Measurements from ENCODE around the gene MRPL10. TPM values are rescaled to one million over a fixed set of nuclear protein-coding genes. Genes with fewer than 3 reads are reported as not detected.
A peak's percentile ranks its signal among the peaks of the same experiment; 100 is the strongest.

Gene MRPL10
- total and polyA plus RNA-seq, 2 donors (not counting 3 experiments of a cell fraction or from before 2014, with no cell fraction given), result 43.4 to 84.0 TPM

DNA sequence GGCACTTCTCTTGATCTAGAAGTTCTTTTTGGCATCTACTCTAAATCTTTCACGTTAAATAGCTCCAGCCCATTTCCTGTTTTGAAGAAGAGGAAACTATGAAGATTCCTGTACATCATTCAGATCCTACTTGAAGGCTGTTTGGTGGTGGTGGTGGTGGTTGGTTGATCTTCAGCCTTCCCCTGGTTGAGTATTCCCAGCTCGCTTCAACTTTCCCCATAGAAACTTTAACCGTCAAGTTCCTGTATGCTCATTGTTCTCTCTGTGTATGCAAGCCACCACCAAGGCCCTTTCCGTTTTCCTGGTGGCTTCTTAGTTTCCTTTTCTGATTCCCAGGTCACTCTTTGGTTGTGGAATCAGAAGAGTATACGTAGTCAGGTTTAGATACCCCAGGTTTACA lies 3.4 kb upstream of the MRPL10 start:
- H4K20me1 ChIP-seq (replicated peaks; ENCODE audit: control insufficient read depth, extremely low read depth, insufficient read depth, low read length), result no peaks in the 10 kb centered on the region
- H3K36me3 ChIP-seq (ENCODE audit: control insufficient read depth in 2 of 2, extremely low read depth in 1 of 2, insufficient read depth in 2 of 2, low read length in 2 of 2), result peaks cover 0 to 4% of the 10 kb centered on the region in 2 experiments
- H3K79me2 ChIP-seq (ENCODE audit: control insufficient read depth, insufficient read depth, low read length), result peaks cover 13% of the 10 kb centered on the region
- H3K9me1 ChIP-seq (replicated peaks; ENCODE audit: control insufficient read depth, extremely low read depth, insufficient read depth, low read length), result no peaks in the 10 kb centered on the region
- H3K27ac ChIP-seq (ENCODE audit: insufficient read depth, low read depth, low read length), result no peak overlapping the region
- no TSS peak for BruUV-seq (replicated peaks)
- no peak overlapping the region for H3K4me2 ChIP-seq (ENCODE audit: insufficient read depth, low read length)
- ChIA-PET CTCF (interaction anchor here (1.0 to 1.4 kb wide), 2 partner anchors 114 to 136 kb away, joined by 4 to 5 read pairs; partner anchors contain the start of gene CDK5RAP3), POLR2A (no interaction called here)
- FAIRE-seq (peak; percentile 72), DNase-seq (ENCODE audit: low read depth, low spot score) (peak; percentile 29)
- H3K27me3 ChIP-seq (ENCODE audit: control insufficient read depth in 2 of 2, insufficient read depth in 2 of 2, low read length in 2 of 2), result no peaks in the 10 kb centered on the region
- dilution Hi-C loops (cut with MboI; ENCODE audit: extremely low pct_ligation_motif_present, low sequenced_read_pairs) (no loop called here), intact Hi-C loops (cut with micrococcal nuclease) (no loop called here)
- peaks cover 28% of the 10 kb centered on the region for H3K4me1 ChIP-seq (ENCODE audit: control insufficient read depth, extremely low read depth, insufficient read depth, low read length)
- no peak for TF ChIP-seq GATA2 (IDR thresholded peaks at IDR 0.05; ENCODE audit: insufficient read depth, insufficient read length, low read depth, low read length)
- no peak for TF ChIP-seq JUN (IDR thresholded peaks at IDR 0.05; ENCODE audit: borderline replicate concordance, insufficient read depth, insufficient read length, low read depth)
- TF ChIP-seq POLR2AphosphoS5 (IDR thresholded peaks at IDR 0.05; ENCODE audit: insufficient read depth, low read depth, low read length), result no peak
- TF ChIP-seq EZH2 (IDR thresholded peaks at IDR 0.05; ENCODE audit: borderline replicate concordance, low read depth, low read length, severe bottlenecking), result no peak
- no peak for TF ChIP-seq FOS (IDR thresholded peaks at IDR 0.05; ENCODE audit: borderline replicate concordance, insufficient read depth, low read length)
- H3K9ac ChIP-seq (replicated peaks; ENCODE audit: extremely low read depth, insufficient read depth, low read length), result no peak overlapping the region
- no peaks in the 10 kb centered on the region for H3K9me3 ChIP-seq (replicated peaks; ENCODE audit: control insufficient read depth, insufficient read depth, low read length)
- H3K4me3 ChIP-seq (replicated peaks in 1 of 3; ENCODE audit: insufficient read depth in 1 of 3, low read depth in 1 of 3, low read length in 3 of 3), result no peak overlapping the region
- H2AFZ ChIP-seq (ENCODE audit: low read depth, low read length), result no peak overlapping the region

DNA sequence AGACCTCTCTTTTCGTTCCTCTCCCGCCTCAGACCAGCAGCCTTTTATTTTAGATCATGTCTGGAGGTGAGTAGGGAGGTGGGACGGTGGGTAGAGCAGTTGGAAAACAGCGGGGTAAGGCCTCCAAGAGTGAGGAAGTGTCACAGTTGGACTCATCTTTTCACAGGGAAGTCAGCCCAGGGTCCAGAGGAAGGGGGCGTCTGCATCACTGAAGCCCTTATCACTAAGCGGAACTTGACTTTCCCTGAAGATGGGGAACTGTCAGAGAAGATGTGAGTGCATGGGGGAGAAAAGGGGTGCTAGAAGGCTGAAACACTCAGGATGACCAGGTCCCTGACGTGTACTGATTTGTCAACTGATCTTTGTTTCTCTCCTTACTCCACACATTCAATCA lies 590 bp upstream of the MRPL10 start:
- BruUV-seq (replicated peaks), result no TSS peak
- peak; percentile 26 for FAIRE-seq
- Histone ChIP-seq H3K4me2 (ENCODE audit: insufficient read depth, low read length) (peak overlapping the region; percentile 90), H3K36me3 (ENCODE audit: control insufficient read depth in 2 of 2, extremely low read depth in 1 of 2, insufficient read depth in 2 of 2, low read length in 2 of 2) (peaks cover 0 to 11% of the 10 kb centered on the region in 2 experiments), H3K9me1 (replicated peaks; ENCODE audit: control insufficient read depth, extremely low read depth, insufficient read depth, low read length) (no peaks in the 10 kb centered on the region), H3K27me3 (ENCODE audit: control insufficient read depth in 2 of 2, insufficient read depth in 2 of 2, low read length in 2 of 2) (no peaks in the 10 kb centered on the region), H2AFZ (ENCODE audit: low read depth, low read length) (peak overlapping the region; percentile 81), H3K4me1 (ENCODE audit: control insufficient read depth, extremely low read depth, insufficient read depth, low read length) (peaks cover 28% of the 10 kb centered on the region), H3K27ac (ENCODE audit: insufficient read depth, low read depth, low read length) (no peak overlapping the region), H4K20me1 (replicated peaks; ENCODE audit: control insufficient read depth, extremely low read depth, insufficient read depth, low read length) (no peaks in the 10 kb centered on the region), H3K9ac (replicated peaks; ENCODE audit: extremely low read depth, insufficient read depth, low read length) (peak overlapping the region; percentile 5), H3K4me3 (replicated peaks in 1 of 3; ENCODE audit: insufficient read depth in 1 of 3, low read depth in 1 of 3, low read length in 3 of 3) (peak overlapping the region in 1 of 3 experiments; percentile 37), H3K9me3 (replicated peaks; ENCODE audit: control insufficient read depth, insufficient read depth, low read length) (no peaks in the 10 kb centered on the region), H3K79me2 (ENCODE audit: control insufficient read depth, insufficient read depth, low read length) (peaks cover 14% of the 10 kb centered on the region)
- intact Hi-C loops (cut with micrococcal nuclease) (loop anchor here (1.0 to 2.0 kb wide), 2 partner anchors 11 to 55 kb away; partner anchors contain the start of gene OSBPL7), dilution Hi-C loops (cut with MboI; ENCODE audit: extremely low pct_ligation_motif_present, low sequenced_read_pairs) (no loop called here)
- ChIA-PET POLR2A (interaction anchor here (1.2 kb wide), 2 partner anchors 8 to 10 kb away, joined by 3 to 5 read pairs; partner anchors contain the start of gene OSBPL7), CTCF (interaction anchor here (0.6 to 1.7 kb wide), 12 partner anchors 9 to 168 kb away, joined by 3 to 22 read pairs (median 4); partner anchors contain the start of genes OSBPL7, PNPO and SCRN2)
- no peak for DNase-seq (ENCODE audit: low read depth, low spot score)
- TF ChIP-seq, protein P1, sequence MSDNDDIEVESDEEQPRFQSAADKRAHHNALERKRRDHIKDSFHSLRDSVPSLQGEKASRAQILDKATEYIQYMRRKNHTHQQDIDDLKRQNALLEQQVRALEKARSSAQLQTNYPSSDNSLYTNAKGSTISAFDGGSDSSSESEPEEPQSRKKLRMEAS (IDR thresholded peaks at IDR 0.05; ENCODE audit: insufficient read depth, insufficient read length), result no peak
- TF ChIP-seq JUN (IDR thresholded peaks at IDR 0.05; ENCODE audit: borderline replicate concordance, insufficient read depth, insufficient read length, low read depth), result no peak
- TF ChIP-seq, protein P2, sequence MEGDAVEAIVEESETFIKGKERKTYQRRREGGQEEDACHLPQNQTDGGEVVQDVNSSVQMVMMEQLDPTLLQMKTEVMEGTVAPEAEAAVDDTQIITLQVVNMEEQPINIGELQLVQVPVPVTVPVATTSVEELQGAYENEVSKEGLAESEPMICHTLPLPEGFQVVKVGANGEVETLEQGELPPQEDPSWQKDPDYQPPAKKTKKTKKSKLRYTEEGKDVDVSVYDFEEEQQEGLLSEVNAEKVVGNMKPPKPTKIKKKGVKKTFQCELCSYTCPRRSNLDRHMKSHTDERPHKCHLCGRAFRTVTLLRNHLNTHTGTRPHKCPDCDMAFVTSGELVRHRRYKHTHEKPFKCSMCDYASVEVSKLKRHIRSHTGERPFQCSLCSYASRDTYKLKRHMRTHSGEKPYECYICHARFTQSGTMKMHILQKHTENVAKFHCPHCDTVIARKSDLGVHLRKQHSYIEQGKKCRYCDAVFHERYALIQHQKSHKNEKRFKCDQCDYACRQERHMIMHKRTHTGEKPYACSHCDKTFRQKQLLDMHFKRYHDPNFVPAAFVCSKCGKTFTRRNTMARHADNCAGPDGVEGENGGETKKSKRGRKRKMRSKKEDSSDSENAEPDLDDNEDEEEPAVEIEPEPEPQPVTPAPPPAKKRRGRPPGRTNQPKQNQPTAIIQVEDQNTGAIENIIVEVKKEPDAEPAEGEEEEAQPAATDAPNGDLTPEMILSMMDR (IDR thresholded peaks at IDR 0.05; ENCODE audit: extremely low read depth in 1 of 2, insufficient read depth in 1 of 2, low read depth in 1 of 2, low read length in 2 of 2), result no peak
